ENCODE measurements around the gene TMED9. TPM values are rescaled to one million over a fixed set of nuclear protein-coding genes. Genes with fewer than 3 reads are reported as not detected.

The TMED9 gene
- total RNA-seq, 6 experiments from 2014 or later, result 81.8 to 149 (median 133) TPM

- Histone ChIP-seq H3K4me3 (no peak overlapping the region), H3K4me1 (peaks cover 0 to 38% (median 19%) of the 10 kb centered on the region in 4 donors), H3K27ac (peak overlapping the region in 1 of 3 donors; percentile 30), H3K27me3 (no peaks in the 10 kb centered on the region), H3K36me3 (no peaks in the 10 kb centered on the region), H3K9me3 (no peaks in the 10 kb centered on the region)
- DNase-seq, result no peak
- intact Hi-C loops (cut with DNase I), result no loop called here
- no peak for TF ChIP-seq POLR2A (IDR thresholded peaks at IDR 0.05)
- TF ChIP-seq CTCF (IDR thresholded peaks at IDR 0.05), result no peak
- no peak for ATAC-seq
- 72% methylated on average over 3 of the region's 3 CpGs for whole genome bisulfite sequencing (ENCODE audit: insufficient coverage, low coverage, low lambda C conversion rate, missing lambda C conversion rate)
Measured at GRCh38 chr5:177547736-177548135, 44.3 kb upstream of the TMED9 start.

GRCh38 chr5:177548495-177548894, 43.5 kb upstream of the TMED9 start:
- Histone ChIP-seq H3K4me1 (peaks cover 0 to 43% (median 22%) of the 10 kb centered on the region in 4 donors), H3K9me3 (no peaks in the 10 kb centered on the region), H3K27ac (no peak overlapping the region), H3K4me3 (no peak overlapping the region), H3K36me3 (no peaks in the 10 kb centered on the region), H3K27me3 (no peaks in the 10 kb centered on the region)
- 50% methylated on average over 1 of the region's 1 CpG for WGBS (ENCODE audit: insufficient coverage, low coverage, low lambda C conversion rate, missing lambda C conversion rate)
- DNase-seq (no peak), ATAC-seq (no peak)
- TF ChIP-seq POLR2A (IDR thresholded peaks at IDR 0.05), result no peak
- intact Hi-C loops (cut with DNase I), result no loop called here

GRCh38 chr5:177550122-177550521, 41.9 kb upstream of the TMED9 start:
- DNase-seq (no peak), ATAC-seq (no peak)
- intact Hi-C loops (cut with DNase I), result no loop called here
- Histone ChIP-seq H3K4me3 (no peak overlapping the region), H3K27ac (no peak overlapping the region), H3K9me3 (no peaks in the 10 kb centered on the region), H3K36me3 (no peaks in the 10 kb centered on the region), H3K4me1 (peaks cover 0 to 40% (median 22%) of the 10 kb centered on the region in 4 donors), H3K27me3 (no peaks in the 10 kb centered on the region)
- WGBS (ENCODE audit: insufficient coverage, low coverage, low lambda C conversion rate, missing lambda C conversion rate), result no CpG with 5 or more reads among the region's 1 CpG
- TF ChIP-seq POLR2A (IDR thresholded peaks at IDR 0.05) (no peak), CTCF (IDR thresholded peaks at IDR 0.05) (no peak)

GRCh38 chr5:177552839-177553455, 39.1 kb upstream of the TMED9 start:
- H3K4me3 ChIP-seq, result peak overlapping the region; percentile 65 to 89 (median 78)
- 19% methylated on average over 7 of the region's 16 CpGs for WGBS (ENCODE audit: insufficient coverage, low coverage, low lambda C conversion rate, missing lambda C conversion rate)
- peaks cover 0 to 22% (median 9%) of the 10 kb centered on the region in 4 donors for H3K4me1 ChIP-seq
- TF ChIP-seq CTCF (IDR thresholded peaks at IDR 0.05), result no peak
- no peak for TF ChIP-seq POLR2A (IDR thresholded peaks at IDR 0.05)
- H3K9me3 ChIP-seq, result no peaks in the 10 kb centered on the region
- peak; percentile 60 to 72 (median 70) for ATAC-seq
- no peaks in the 10 kb centered on the region for H3K27me3 ChIP-seq
- DNase-seq, result peak; percentile 30 to 75 (median 68)
- no peaks in the 10 kb centered on the region for H3K36me3 ChIP-seq
- intact Hi-C loops (cut with DNase I), result no loop called here
- peak overlapping the region; percentile 43 to 77 (median 65) for H3K27ac ChIP-seq

GRCh38 chr5:177553671-177554429, 38.2 kb upstream of the TMED9 start:
- Histone ChIP-seq H3K4me3 (peak overlapping the region; percentile 65 to 89 (median 78)), H3K27ac (peak overlapping the region; percentile 43 to 77 (median 65)), H3K9me3 (no peaks in the 10 kb centered on the region), H3K27me3 (no peaks in the 10 kb centered on the region), H3K36me3 (no peaks in the 10 kb centered on the region), H3K4me1 (peaks cover 0 to 22% (median 6%) of the 10 kb centered on the region in 4 donors)
- WGBS (ENCODE audit: insufficient coverage, low coverage, low lambda C conversion rate, missing lambda C conversion rate), result 0% methylated on average over 11 of the region's 72 CpGs
- DNase-seq (peak; percentile 57 to 73 (median 64)), ATAC-seq (peak; percentile 45 to 60 (median 50))
- intact Hi-C loops (cut with DNase I), result no loop called here
- TF ChIP-seq CTCF (IDR thresholded peaks at IDR 0.05), result no peak
